ENCODE data around the gene XRCC1. TPM values are rescaled to one million over a fixed set of nuclear protein-coding genes. Genes with fewer than 3 reads are reported as not detected.

Gene XRCC1
- total RNA-seq, 4 donors from 2014 or later, result 18.6 to 30.6 (median 25.7) TPM

DNA sequence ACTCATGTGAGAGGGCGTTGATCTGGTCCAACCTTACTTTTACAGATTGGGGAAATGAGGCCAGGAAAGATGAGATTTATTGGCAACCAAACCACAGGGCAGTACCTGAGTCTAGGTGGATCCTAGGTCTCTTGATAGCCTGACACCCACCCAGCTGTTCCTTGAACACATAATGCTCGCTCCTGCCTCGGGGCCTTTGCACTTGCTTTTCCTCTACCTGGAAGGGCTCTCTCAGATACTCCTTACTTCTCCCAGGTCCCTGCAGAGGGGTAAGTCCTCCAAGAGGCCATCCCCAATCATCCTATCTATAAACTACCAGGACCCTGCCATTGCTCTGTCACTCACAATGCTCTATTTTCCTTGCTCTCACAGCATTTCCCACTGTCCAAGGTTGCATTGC, 34.9 kb downstream of the XRCC1 start:
- 93 to 95% methylated on average over 3 of the region's 3 CpGs for WGBS, 2 donors
- peaks cover 0 to 95% (median 0%) of the 10 kb centered on the region in 3 donors for H3K36me3 ChIP-seq
- no peak for TF ChIP-seq POLR2A (IDR thresholded peaks at IDR 0.05)
- no peak for TF ChIP-seq CTCF (IDR thresholded peaks at IDR 0.05)
- TF ChIP-seq EP300 (IDR thresholded peaks at IDR 0.05), result no peak

GRCh38 chr19:43538922-43539321, 36.4 kb downstream of the XRCC1 start:
- Histone ChIP-seq H3K4me1 (peaks cover 0 to 18% (median 8%) of the 10 kb centered on the region in 4 donors), H3K27me3 (no peaks in the 10 kb centered on the region), H3K36me3 (peaks cover 0 to 80% (median 0%) of the 10 kb centered on the region in 3 donors), H3K4me3 (no peak overlapping the region), H3K27ac (no peak overlapping the region), H3K9me3 (peaks cover 0 to 14% (median 0%) of the 10 kb centered on the region in 4 donors)
- TF ChIP-seq EP300 (IDR thresholded peaks at IDR 0.05) (no peak), POLR2A (IDR thresholded peaks at IDR 0.05) (no peak), CTCF (IDR thresholded peaks at IDR 0.05) (no peak)
- DNase-seq (ENCODE audit: low spot score in 2 of 2), result no peak

More for the DNA sequence above, 34.9 kb downstream of the XRCC1 start:
- Histone ChIP-seq H3K27ac (no peak overlapping the region), H3K27me3 (no peaks in the 10 kb centered on the region), H3K4me1 (peaks cover 0 to 6% (median 4%) of the 10 kb centered on the region in 4 donors), H3K4me3 (no peak overlapping the region), H3K9me3 (peaks cover 0 to 14% (median 0%) of the 10 kb centered on the region in 4 donors)
- no peak for DNase-seq (ENCODE audit: low spot score in 2 of 2)

GRCh38 chr19:43534816-43535761, 40.2 kb downstream of the XRCC1 start:
- Histone ChIP-seq H3K9me3 (peaks cover 0 to 14% (median 0%) of the 10 kb centered on the region in 4 donors), H3K4me1 (peaks cover 0 to 29% (median 15%) of the 10 kb centered on the region in 4 donors), H3K27ac (peak overlapping the region; percentile 89 to 94 (median 90)), H3K27me3 (no peaks in the 10 kb centered on the region), H3K4me3 (no peak overlapping the region), H3K36me3 (peaks cover 0 to 42% (median 0%) of the 10 kb centered on the region in 3 donors)
- 52 to 60% methylated on average over 60 to 62 of the region's 62 CpGs for WGBS, 2 donors
- no peak for TF ChIP-seq POLR2A (IDR thresholded peaks at IDR 0.05)
- peak; percentile 43 to 75 (median 54) for TF ChIP-seq CTCF (IDR thresholded peaks at IDR 0.05)
- DNase-seq (ENCODE audit: low spot score in 2 of 2), result peak; percentile 36 to 60

DNA sequence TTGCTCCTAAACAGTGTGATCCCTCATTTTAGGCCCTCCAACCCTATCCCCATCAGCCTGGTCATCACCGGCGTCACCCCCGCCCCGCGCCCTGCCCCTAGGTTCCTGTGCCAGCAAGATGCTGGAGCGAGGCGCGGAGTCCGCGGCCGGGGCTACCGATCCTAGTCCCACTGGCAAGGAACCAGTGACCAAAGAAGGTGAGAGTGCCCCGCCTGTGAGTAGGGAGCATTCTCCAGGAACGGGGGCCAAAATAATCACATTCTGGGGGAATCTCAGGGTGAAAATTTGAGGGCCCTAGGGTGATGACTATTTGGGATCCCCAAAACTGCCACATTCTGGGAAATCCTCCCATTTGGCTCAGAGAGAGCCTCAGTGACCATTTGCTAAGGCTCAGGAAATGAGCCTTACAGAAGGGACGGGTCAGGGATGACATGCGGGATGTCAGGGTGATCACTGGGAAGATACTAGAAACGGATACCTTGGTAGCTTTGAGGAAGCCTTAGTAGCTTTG, 41.0 kb downstream of the XRCC1 start:
- H3K36me3 ChIP-seq, result peaks cover 0 to 34% (median 0%) of the 10 kb centered on the region in 3 donors
- DNase-seq (ENCODE audit: low spot score in 2 of 2), result no peak
- peak overlapping the region; percentile 89 to 94 (median 90) for H3K27ac ChIP-seq
- 9 to 11% methylated on average over 17 of the region's 17 CpGs for WGBS, 2 donors
- H3K27me3 ChIP-seq, result no peaks in the 10 kb centered on the region
- H3K4me1 ChIP-seq, result peaks cover 0 to 29% (median 15%) of the 10 kb centered on the region in 4 donors
- TF ChIP-seq POLR2A (IDR thresholded peaks at IDR 0.05) (no peak), EP300 (IDR thresholded peaks at IDR 0.05) (no peak), CTCF (IDR thresholded peaks at IDR 0.05) (no peak)
- peak overlapping the region; percentile 31 to 63 (median 58) for H3K4me3 ChIP-seq
- peaks cover 0 to 11% (median 0%) of the 10 kb centered on the region in 4 donors for H3K9me3 ChIP-seq
